ENCODE data around the gene VAC14.

DNA sequence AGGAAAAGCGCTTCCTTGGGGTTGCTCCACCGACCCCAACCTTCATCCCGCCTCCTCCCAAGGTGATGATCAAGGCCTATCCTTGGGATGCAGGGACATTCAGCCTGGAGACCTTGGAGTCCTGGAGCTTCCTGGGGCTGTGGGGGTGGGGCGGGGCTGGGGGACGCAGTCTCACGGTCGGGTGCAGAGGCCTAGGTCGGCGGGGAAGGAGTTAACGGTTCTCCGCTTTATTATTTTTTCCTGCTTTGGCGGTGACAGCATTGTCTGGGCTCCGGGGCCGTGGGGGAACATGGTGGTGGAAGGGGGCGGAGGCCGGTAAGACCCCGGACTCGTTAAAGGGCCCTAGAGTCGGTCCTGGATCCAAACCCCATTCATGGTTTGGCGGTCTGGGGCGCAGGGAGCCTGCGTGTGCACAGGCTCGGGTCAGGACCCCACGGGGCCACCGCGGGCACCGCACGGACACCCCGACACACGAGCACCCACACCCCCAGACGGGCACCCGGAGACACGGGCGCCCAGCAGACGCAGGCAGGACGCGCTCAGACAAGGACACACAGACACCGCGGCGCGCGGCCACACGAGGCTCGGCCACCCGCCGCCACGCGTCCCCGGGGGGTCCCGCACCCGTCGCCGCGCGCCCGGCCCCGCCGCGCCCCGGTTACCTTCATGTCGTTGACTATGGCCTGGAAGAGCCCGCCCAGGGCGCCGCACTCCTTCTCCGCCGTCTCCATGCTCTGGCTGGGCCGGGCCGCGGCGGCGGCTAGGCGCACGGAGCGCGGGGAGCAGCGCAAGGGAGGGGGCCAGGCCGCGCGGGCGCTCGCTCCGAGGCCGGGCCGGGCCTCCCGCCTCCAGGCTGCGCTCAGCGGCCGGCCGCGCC lies 115.7 kb downstream of the VAC14 start:
- TF ChIP-seq, protein P1, sequence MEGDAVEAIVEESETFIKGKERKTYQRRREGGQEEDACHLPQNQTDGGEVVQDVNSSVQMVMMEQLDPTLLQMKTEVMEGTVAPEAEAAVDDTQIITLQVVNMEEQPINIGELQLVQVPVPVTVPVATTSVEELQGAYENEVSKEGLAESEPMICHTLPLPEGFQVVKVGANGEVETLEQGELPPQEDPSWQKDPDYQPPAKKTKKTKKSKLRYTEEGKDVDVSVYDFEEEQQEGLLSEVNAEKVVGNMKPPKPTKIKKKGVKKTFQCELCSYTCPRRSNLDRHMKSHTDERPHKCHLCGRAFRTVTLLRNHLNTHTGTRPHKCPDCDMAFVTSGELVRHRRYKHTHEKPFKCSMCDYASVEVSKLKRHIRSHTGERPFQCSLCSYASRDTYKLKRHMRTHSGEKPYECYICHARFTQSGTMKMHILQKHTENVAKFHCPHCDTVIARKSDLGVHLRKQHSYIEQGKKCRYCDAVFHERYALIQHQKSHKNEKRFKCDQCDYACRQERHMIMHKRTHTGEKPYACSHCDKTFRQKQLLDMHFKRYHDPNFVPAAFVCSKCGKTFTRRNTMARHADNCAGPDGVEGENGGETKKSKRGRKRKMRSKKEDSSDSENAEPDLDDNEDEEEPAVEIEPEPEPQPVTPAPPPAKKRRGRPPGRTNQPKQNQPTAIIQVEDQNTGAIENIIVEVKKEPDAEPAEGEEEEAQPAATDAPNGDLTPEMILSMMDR (IDR thresholded peaks at IDR 0.05) = no peak
- TF ChIP-seq ZFX (IDR thresholded peaks at IDR 0.05; ENCODE audit: borderline replicate concordance) = no peak
